HL-60 (cell line): ENCODE measurements around the gene ANKS1A.

Experiments used
- DNase-seq, 2 experiments: peaks; one replicate each; pipeline ENCODE4 v3.0.0-alpha.2; 2010 to 2020; ENCODE audit warnings: low read depth in 1 of 2, low spot score in 1 of 2
- H3K27ac ChIP-seq: fragments of 250-450 bp; sonication (Bioruptor Pico); replicated peaks from 2 replicates; pipeline ENCODE4 v1.5.1; 2020; ENCODE audit warnings: mild to moderate bottlenecking, moderate library complexity
- H3K27me3 ChIP-seq: fragments of 250-450 bp; sonication (Bioruptor Pico); 2 replicates; pipeline ENCODE4 v1.5.1; 2021; ENCODE audit warnings: mild to moderate bottlenecking, moderate library complexity; ENCODE audit not compliant: insufficient read depth, poor library complexity, severe bottlenecking
- H3K4me3 ChIP-seq: replicated peaks from 2 replicates; pipeline ENCODE4 v1.5.1; 2011; ENCODE audit warnings: mild to moderate bottlenecking, control low read depth, low read length; ENCODE audit not compliant: insufficient read depth
- GABPA ChIP-seq: IDR thresholded peaks from 2 replicates; pipeline ENCODE4 v1.6.1; 2012; ENCODE audit warnings: low read depth
- POLR2AphosphoS5 ChIP-seq: IDR thresholded peaks from 2 replicates; pipeline ENCODE4 v1.6.1; 2012; ENCODE audit warnings: low read depth
- SPI1 ChIP-seq: IDR thresholded peaks from 2 replicates; pipeline ENCODE4 v1.6.1; 2012; ENCODE audit warnings: low read depth, mild to moderate bottlenecking, borderline replicate concordance
- TF ChIP-seq, protein P1 (sequence below): IDR thresholded peaks from 2 replicates; pipeline ENCODE4 v1.6.1; 2012; ENCODE audit warnings: low read depth; ENCODE audit not compliant: insufficient replicate concordance
- TF ChIP-seq, protein P2 (sequence below): IDR thresholded peaks from one replicate; pipeline ENCODE4 v1.5.1; 2011; ENCODE audit warnings: low read length, control low read depth, inconsistent platforms; ENCODE audit not compliant: insufficient read depth

The ANKS1A gene

DNA sequence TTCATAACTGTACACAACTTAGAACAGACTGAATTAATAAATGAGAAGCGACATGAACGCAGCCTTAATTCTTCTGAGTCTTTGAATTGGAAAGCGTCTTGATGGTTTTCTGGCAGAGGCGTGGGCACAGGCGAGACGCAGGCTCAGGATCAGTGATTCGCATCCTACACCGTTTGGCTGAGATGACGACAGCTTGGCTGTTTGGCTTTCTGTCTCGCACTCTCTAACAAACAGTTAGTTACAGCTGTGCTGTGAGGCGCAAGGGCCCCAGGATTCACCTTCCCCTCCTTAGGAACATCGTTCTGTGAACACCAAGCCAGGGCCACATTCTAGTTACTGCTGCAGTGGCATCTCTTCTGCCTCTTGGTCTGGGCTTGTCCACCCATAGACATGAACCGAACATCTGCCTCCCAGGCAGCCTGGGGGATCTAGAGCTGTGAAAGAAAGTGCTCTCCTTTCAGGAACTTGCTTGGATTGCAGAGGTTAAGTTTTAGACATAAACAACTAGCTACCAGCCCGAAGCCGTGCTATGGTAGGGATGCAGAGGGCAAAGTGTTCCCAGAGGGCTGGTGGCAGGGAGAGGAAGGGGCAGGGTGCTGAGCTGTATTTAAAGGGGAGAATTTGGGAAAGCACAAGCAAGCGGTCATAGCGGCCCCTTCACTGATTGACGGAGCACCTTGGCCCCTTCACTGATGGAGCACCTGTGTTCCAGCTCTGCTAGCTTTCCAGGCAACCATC, 202.5 kb downstream of the ANKS1A start:
- Histone ChIP-seq H3K4me3 (no peak overlapping the region), H3K27ac (no peak overlapping the region)
- no peak for TF ChIP-seq SPI1
- TF ChIP-seq, protein P1, sequence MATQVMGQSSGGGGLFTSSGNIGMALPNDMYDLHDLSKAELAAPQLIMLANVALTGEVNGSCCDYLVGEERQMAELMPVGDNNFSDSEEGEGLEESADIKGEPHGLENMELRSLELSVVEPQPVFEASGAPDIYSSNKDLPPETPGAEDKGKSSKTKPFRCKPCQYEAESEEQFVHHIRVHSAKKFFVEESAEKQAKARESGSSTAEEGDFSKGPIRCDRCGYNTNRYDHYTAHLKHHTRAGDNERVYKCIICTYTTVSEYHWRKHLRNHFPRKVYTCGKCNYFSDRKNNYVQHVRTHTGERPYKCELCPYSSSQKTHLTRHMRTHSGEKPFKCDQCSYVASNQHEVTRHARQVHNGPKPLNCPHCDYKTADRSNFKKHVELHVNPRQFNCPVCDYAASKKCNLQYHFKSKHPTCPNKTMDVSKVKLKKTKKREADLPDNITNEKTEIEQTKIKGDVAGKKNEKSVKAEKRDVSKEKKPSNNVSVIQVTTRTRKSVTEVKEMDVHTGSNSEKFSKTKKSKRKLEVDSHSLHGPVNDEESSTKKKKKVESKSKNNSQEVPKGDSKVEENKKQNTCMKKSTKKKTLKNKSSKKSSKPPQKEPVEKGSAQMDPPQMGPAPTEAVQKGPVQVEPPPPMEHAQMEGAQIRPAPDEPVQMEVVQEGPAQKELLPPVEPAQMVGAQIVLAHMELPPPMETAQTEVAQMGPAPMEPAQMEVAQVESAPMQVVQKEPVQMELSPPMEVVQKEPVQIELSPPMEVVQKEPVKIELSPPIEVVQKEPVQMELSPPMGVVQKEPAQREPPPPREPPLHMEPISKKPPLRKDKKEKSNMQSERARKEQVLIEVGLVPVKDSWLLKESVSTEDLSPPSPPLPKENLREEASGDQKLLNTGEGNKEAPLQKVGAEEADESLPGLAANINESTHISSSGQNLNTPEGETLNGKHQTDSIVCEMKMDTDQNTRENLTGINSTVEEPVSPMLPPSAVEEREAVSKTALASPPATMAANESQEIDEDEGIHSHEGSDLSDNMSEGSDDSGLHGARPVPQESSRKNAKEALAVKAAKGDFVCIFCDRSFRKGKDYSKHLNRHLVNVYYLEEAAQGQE, result no peak
- TF ChIP-seq, protein P2, sequence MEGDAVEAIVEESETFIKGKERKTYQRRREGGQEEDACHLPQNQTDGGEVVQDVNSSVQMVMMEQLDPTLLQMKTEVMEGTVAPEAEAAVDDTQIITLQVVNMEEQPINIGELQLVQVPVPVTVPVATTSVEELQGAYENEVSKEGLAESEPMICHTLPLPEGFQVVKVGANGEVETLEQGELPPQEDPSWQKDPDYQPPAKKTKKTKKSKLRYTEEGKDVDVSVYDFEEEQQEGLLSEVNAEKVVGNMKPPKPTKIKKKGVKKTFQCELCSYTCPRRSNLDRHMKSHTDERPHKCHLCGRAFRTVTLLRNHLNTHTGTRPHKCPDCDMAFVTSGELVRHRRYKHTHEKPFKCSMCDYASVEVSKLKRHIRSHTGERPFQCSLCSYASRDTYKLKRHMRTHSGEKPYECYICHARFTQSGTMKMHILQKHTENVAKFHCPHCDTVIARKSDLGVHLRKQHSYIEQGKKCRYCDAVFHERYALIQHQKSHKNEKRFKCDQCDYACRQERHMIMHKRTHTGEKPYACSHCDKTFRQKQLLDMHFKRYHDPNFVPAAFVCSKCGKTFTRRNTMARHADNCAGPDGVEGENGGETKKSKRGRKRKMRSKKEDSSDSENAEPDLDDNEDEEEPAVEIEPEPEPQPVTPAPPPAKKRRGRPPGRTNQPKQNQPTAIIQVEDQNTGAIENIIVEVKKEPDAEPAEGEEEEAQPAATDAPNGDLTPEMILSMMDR, result no peak
- no peak for TF ChIP-seq POLR2AphosphoS5
- TF ChIP-seq GABPA, result no peak

DNA sequence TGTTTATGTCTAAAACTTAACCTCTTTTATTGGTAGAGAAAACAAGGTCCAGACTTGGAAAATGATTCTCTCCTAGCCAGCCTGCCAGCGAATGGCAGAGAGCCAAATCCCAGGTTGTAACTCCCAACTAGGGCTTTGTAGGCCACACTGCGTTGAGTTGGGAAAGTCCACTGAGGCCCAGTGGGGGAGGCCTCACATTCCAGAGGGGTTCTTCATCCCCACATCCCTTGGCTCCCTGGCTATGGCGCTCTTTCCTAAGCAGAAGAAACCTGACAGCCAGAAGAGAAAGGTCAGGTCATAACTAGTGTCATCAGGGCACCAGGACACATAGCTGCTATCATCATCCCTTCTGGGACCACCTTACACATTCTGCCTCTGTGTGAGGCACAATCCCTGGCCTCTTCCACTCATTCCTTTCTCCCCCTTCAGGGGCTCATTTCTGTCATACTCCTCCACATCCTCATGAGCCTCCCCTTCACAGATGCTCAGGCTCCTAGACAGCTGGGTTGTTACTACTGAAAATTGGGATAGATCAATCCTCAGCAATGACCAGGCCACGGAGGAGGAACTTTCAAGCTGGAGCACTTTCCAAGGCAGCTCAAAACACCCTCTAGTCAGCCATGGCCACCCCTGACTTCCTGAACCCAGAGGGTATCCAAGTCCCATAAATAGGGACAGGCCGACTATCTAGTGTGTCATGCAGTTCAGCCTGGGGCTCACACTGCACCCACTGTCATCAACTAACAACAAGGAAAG, 203.5 kb downstream of the ANKS1A start:
- Histone ChIP-seq H3K4me3 (no peak overlapping the region), H3K27ac (no peak overlapping the region), H3K27me3 (no peaks in the 10 kb centered on the region)
- no peak for TF ChIP-seq GABPA
- no peak for TF ChIP-seq POLR2AphosphoS5
- TF ChIP-seq, protein P2, result no peak
- TF ChIP-seq, protein P1, result no peak
- TF ChIP-seq SPI1, result no peak
- DNase-seq, result no peak

More for the DNA sequence above, 202.5 kb downstream of the ANKS1A start:
- H3K27me3 ChIP-seq, result no peaks in the 10 kb centered on the region
- DNase-seq, result no peak

DNA sequence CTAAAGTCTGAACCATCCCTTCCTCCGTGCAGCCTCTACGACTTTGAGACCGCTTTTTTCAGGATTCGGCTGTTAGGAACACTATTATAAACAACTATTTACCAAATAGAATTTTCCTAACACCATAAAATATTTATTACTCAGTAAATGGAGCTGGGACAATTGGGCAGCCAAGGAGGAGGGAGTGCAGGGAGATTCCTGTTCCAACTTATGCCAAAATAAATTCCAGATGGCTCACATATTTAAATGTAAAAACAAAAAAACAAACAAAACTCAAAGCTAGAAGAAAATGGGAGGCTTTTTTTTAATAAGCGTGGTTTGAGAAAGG, 204.0 kb downstream of the ANKS1A start:
- H3K27ac ChIP-seq, result no peak overlapping the region
- DNase-seq, result no peak
- H3K27me3 ChIP-seq, result no peaks in the 10 kb centered on the region
- TF ChIP-seq GABPA (no peak), POLR2AphosphoS5 (no peak), SPI1 (no peak)
- TF ChIP-seq, protein P2, result no peak
- TF ChIP-seq, protein P1, result no peak
- H3K4me3 ChIP-seq, result no peak overlapping the region
